B cell (primary cell): Measurements from ENCODE around the gene NAB2. TPM values are rescaled to one million over a fixed set of nuclear protein-coding genes. Genes with fewer than 3 reads are reported as not detected.

Source experiments
- ATAC-seq: fragments of 200-7000 bp; cut with Tn5 transposase; one replicate; pipeline ENCODE4 v1.10.0; 2021; ENCODE audit warnings: low read depth, mild to moderate bottlenecking, moderate number of reproducible peaks, moderate library complexity
- CTCF ChIA-PET: fragments of 350-600 bp; sonication (Branson Sonifier 250); formaldehyde crosslinking; loops from one replicate; lab custom pipeline; 2021; ENCODE audit warnings: antibody characterized with exemption, inconsistent platforms; lab: Charles Lee
- POLR2A ChIA-PET: fragments of 350-600 bp; sonication (Branson Sonifier 250); formaldehyde crosslinking; loops from one replicate; lab custom pipeline; 2021; ENCODE audit warnings: antibody characterized with exemption; lab: Charles Lee
- DNase-seq: peaks from one replicate; pipeline ENCODE4 v3.0.0; 2013
- H2AFZ ChIP-seq: 2 replicates; pipeline ENCODE4 v1.6.1; 2012; ENCODE audit warnings: mild to moderate bottlenecking, low read depth, low read length; ENCODE audit not compliant: insufficient read depth, poor library complexity, severe bottlenecking
- H3K27ac ChIP-seq, 2 donors: 1 replicate in 1 of 2; 2 replicates in 1 of 2; pipeline ENCODE4 v1.5.1; 2012 to 2013; ENCODE audit warnings: low read length in 2 of 2, mild to moderate bottlenecking in 2 of 2, moderate library complexity in 1 of 2
- H3K27me3 ChIP-seq, 4 experiments: fragments of 200-600 bp in 1 of 4; sonication (generic) in 1 of 4; replicated peaks in 1 of 4; 1 replicate in 2 of 4; 2 replicates in 2 of 4; pipeline versions ENCODE4 v1.6.1 to v1.7.0; 2013 to 2016; ENCODE audit warnings: low read length in 3 of 4, mild to moderate bottlenecking in 2 of 4, mixed read lengths in 1 of 4, moderate library complexity in 1 of 4; ENCODE audit not compliant: insufficient read depth in 4 of 4, control insufficient read depth in 3 of 4; ENCODE audit errors: control extremely low read depth in 1 of 4
- H3K36me3 ChIP-seq, 2 experiments: replicated peaks in 1 of 2; 1 replicate in 1 of 2; 2 replicates in 1 of 2; pipeline versions ENCODE4 v1.6.1 to v1.7.1; 2013; ENCODE audit warnings: low read length in 1 of 2; ENCODE audit not compliant: insufficient read depth in 2 of 2, control insufficient read depth in 1 of 2; ENCODE audit errors: control extremely low read depth in 1 of 2, extremely low read depth in 1 of 2
- H3K4me1 ChIP-seq, 2 donors: fragments of 200-600 bp in 1 of 2; sonication (generic) in 1 of 2; 1 replicate in 1 of 2; 2 replicates in 1 of 2; pipeline versions ENCODE4 v1.5.1 to v1.6.1; 2013 to 2017; ENCODE audit warnings: low read length in 2 of 2; ENCODE audit not compliant: control insufficient read depth in 2 of 2, insufficient read depth in 2 of 2
- H3K4me2 ChIP-seq: replicated peaks from 2 replicates; pipeline ENCODE3; 2012; ENCODE audit warnings: mild to moderate bottlenecking, low read depth, low read length; ENCODE audit not compliant: poor library complexity, severe bottlenecking
- H3K4me3 ChIP-seq, 5 experiments: fragments of 200-600 bp in 1 of 5; sonication (generic) in 1 of 5; 1 replicate in 3 of 5; 2 replicates in 2 of 5; pipeline versions ENCODE4 v1.5.1 to v1.7.0; 2011 to 2016; ENCODE audit warnings: low read length in 4 of 5, mild to moderate bottlenecking in 4 of 5, low read depth in 2 of 5, control low read depth in 1 of 5, moderate library complexity in 1 of 5; ENCODE audit not compliant: insufficient read depth in 1 of 5; ENCODE audit errors: control extremely low read depth in 1 of 5, extremely low read depth in 1 of 5
- H3K79me2 ChIP-seq: fragments of 200-600 bp; sonication (generic); one replicate; pipeline ENCODE4 v1.6.0; 2016; ENCODE audit warnings: low read length; ENCODE audit not compliant: control insufficient read depth, insufficient read depth
- H3K9ac ChIP-seq: fragments of 200-600 bp; sonication (generic); 2 replicates; pipeline ENCODE4 v1.6.1; 2017; ENCODE audit warnings: mild to moderate bottlenecking, low read length, moderate library complexity
- H3K9me3 ChIP-seq, 3 donors: one replicate each; pipeline versions ENCODE4 v1.6.1 to v1.7.1; 2013; ENCODE audit warnings: low read length in 2 of 3; ENCODE audit not compliant: control insufficient read depth in 2 of 3, insufficient read depth in 1 of 3; ENCODE audit errors: control extremely low read depth in 1 of 3
- H4K20me1 ChIP-seq: 2 replicates; pipeline ENCODE4 v1.6.0; 2012; ENCODE audit warnings: mild to moderate bottlenecking, low read length; ENCODE audit not compliant: insufficient read depth, control insufficient read depth, poor library complexity, severe bottlenecking
- H3K27ac Mint-ChIP-seq: one replicate; pipeline ENCODE4 v1.8.0; 2021; ENCODE audit warnings: mixed read lengths
- H3K27me3 Mint-ChIP-seq: one replicate; pipeline ENCODE4 v1.8.0; 2021; ENCODE audit warnings: mixed read lengths
- H3K4me1 Mint-ChIP-seq: one replicate; pipeline ENCODE4 v1.8.0; 2021; ENCODE audit warnings: mixed read lengths
- H3K4me3 Mint-ChIP-seq: one replicate; pipeline ENCODE4 v1.8.0; 2021; ENCODE audit warnings: mixed read lengths
- H3K9me3 Mint-ChIP-seq: one replicate; pipeline ENCODE4 v1.8.0; 2022; ENCODE audit warnings: mixed read lengths; ENCODE audit not compliant: insufficient read depth
- CTCF ChIP-seq: fragments of 200-600 bp; IDR thresholded peaks from one replicate; pipeline ENCODE4 v1.8.0; 2022; ENCODE audit warnings: antibody characterized with exemption, mild to moderate bottlenecking
- EZH2 ChIP-seq: IDR thresholded peaks from 2 replicates; pipeline ENCODE4 v1.6.1; 2012; ENCODE audit warnings: borderline replicate concordance, low read depth, mild to moderate bottlenecking, moderate library complexity, low read length; ENCODE audit not compliant: insufficient read depth, poor library complexity, severe bottlenecking
- WGBS: methylation state at CpG from one replicate; pipeline ENCODE4 v1.1.5; 2013; ENCODE audit warnings: missing lambda C conversion rate; ENCODE audit not compliant: insufficient coverage; 5-methylcytosine and 5-hydroxymethylcytosine counted together
- intact Hi-C: fragments of 100-400 bp; cut with micrococcal nuclease; formaldehyde crosslinking; loops from one replicate; pipeline ENCODE4 v1.10.0; 2022
- polyA plus RNA-seq: library from polyadenylated mRNA; depleted of rRNA; stranded (reverse); fragments of >200 nt; gene quantifications from 2 replicates; pipeline ENCODE4 v1.2.3, GENCODE V29; 2012
- total RNA-seq, 2 donors: library from RNA; stranded (reverse); fragments of 120-200 nt in 1 of 2; gene quantifications; 1 replicate in 1 of 2; 2 replicates in 1 of 2; pipeline versions ENCODE4 v1.2.3 to v1.2.4, GENCODE V29; 2013 to 2022

Gene NAB2
- total and polyA plus RNA-seq, 2 donors (not counting 1 experiment from before 2014, with no cell fraction given), result 6.7 to 52.1 TPM

GRCh38 chr12:57107456-57108155 lies 18.7 kb downstream of the NAB2 start:
- no peak overlapping the region for H3K4me2 ChIP-seq
- no peak overlapping the region for H2AFZ ChIP-seq
- Mint-ChIP-seq H3K27ac (peak overlapping the region; percentile 22), H3K4me1 (peaks cover 48% of the 10 kb centered on the region), H3K27me3 (no peaks in the 10 kb centered on the region), H3K9me3 (no peaks in the 10 kb centered on the region), H3K4me3 (peak overlapping the region; percentile 14)
- TF ChIP-seq EZH2 (no peak), CTCF (no peak)
- WGBS, result 92% methylated on average over 6 of the region's 7 CpGs
- peaks cover 75% of the 10 kb centered on the region for H3K79me2 ChIP-seq
- intact Hi-C loops, result no loop called here
- no peak overlapping the region for H3K4me3 ChIP-seq
- H3K27me3 ChIP-seq, result no peaks in the 10 kb centered on the region
- ChIA-PET POLR2A (interaction anchor here (1.5 kb wide), 1 partner anchor 16 kb away, joined by 4 read pairs; no protein-coding TSS in a partner anchor), CTCF (interaction anchor here (0.9 to 14.2 kb wide), 5 partner anchors 8 to 38 kb away, joined by 3 to 420 read pairs (median 11); partner anchors contain the start of genes NAB2 and NEMP1)
- DNase-seq, result no peak
- H3K9ac ChIP-seq, result no peak overlapping the region
- H3K4me1 ChIP-seq, result peaks cover 19 to 39% of the 10 kb centered on the region in 2 donors
- H4K20me1 ChIP-seq, result peaks cover 65% of the 10 kb centered on the region
- H3K9me3 ChIP-seq, result no peaks in the 10 kb centered on the region
- peaks cover 2 to 61% of the 10 kb centered on the region in 2 experiments for H3K36me3 ChIP-seq
- ATAC-seq, result no peak
- H3K27ac ChIP-seq, result peak overlapping the region in 1 of 2 donors; percentile 54
